Kidney tubule cell (primary cell): ENCODE measurements around the gene KCNQ4.

Experiments
- DNase-seq: peaks from one replicate; pipeline ENCODE4 v3.0.0-alpha.2; 2018; ENCODE audit warnings: low spot score

The KCNQ4 gene

DNA sequence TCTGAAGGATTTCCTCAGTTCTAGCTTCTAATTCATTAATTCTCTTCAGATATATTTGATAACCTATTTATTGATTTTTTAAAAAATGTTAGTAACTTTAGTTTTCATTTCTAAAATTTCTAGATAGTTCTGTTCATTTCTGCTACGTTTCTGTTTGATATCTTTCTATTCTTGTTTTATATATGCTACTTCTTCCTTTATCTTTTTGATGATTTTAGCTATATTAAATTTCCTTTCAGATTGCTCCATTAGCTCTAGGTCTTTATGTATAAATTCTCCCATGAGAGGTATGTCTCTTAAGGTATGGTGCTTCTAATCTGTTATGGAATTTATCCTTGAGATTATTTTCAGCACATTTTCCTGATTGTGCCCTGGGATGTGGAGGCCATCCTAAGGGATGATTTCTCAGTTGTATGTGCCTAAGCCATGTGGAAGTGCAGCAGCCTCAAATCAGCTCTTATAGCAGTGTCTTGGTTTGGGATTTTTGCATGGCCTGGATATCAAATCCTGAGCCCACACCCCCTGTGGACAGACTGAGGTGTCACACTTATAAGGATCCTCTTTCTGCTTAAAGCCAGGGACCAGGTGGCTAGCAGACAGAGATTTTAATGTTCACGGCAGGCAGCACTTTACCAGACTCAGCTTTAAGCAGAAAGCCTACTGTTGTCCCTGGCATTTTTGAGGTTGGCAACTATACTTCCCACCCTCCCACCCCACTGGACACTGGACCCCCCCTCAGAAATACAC is 6.2 kb upstream of the KCNQ4 start:
- no peak for DNase-seq

- DNase-seq = peak; percentile 71
Measured at GRCh38 chr1:40780678-40781607, 2.6 kb upstream of the KCNQ4 start.

GRCh38 chr1:40781608-40781971 is 2.0 kb upstream of the KCNQ4 start:
- DNase-seq = no peak

- peak; percentile 50 for DNase-seq
Measured at GRCh38 chr1:40782371-40782956, 1.1 kb upstream of the KCNQ4 start.

DNA sequence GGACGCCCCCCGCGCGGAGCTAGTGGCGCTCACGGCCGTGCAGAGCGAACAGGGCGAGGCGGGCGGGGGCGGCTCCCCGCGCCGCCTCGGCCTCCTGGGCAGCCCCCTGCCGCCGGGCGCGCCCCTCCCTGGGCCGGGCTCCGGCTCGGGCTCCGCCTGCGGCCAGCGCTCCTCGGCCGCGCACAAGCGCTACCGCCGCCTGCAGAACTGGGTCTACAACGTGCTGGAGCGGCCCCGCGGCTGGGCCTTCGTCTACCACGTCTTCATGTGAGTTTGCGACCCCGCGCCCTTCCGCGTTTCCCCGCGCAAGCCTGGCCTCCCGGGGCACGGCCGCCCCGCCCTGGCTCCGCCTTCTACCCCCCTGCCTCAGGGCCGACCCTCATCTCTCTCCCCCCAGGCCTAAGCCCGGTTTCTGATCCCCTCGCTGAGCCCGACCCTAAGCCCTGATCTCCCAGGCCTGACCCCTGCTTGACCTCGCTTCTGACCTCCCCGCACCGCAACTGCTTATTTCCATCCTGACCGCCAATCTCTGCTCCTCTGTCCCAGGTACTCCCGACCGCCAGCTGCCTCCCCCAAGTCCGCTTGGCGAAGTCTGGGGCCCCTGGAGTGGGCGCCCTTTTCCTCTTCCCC is 669 bp downstream of the KCNQ4 start:
- DNase-seq = peak; percentile 10

GRCh38 chr1:40784771-40785151 is 1.2 kb downstream of the KCNQ4 start:
- no peak for DNase-seq

DNA sequence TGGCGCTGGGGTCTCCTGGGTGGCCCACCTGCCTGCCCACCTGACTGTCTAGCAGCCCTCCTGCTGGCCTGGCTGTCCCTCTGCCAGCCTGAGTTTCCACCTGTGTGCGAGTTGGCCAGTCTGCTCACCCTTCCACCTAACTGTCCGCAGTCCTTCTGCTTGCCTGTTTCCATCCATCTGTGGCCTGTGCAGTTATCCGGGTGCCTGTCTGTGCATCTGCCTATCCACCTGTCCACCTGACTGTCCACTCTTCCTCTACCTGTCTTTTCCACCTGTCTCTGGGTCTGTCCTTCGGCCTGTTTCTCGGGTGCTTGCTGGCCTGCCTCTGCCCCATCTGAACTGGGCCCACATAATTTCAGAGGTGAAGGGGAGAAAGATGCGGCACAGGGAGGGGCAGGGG is 1.9 kb downstream of the KCNQ4 start:
- no peak for DNase-seq

- no peak for DNase-seq
Measured at GRCh38 chr1:40786171-40786994, 2.8 kb downstream of the KCNQ4 start.

DNA sequence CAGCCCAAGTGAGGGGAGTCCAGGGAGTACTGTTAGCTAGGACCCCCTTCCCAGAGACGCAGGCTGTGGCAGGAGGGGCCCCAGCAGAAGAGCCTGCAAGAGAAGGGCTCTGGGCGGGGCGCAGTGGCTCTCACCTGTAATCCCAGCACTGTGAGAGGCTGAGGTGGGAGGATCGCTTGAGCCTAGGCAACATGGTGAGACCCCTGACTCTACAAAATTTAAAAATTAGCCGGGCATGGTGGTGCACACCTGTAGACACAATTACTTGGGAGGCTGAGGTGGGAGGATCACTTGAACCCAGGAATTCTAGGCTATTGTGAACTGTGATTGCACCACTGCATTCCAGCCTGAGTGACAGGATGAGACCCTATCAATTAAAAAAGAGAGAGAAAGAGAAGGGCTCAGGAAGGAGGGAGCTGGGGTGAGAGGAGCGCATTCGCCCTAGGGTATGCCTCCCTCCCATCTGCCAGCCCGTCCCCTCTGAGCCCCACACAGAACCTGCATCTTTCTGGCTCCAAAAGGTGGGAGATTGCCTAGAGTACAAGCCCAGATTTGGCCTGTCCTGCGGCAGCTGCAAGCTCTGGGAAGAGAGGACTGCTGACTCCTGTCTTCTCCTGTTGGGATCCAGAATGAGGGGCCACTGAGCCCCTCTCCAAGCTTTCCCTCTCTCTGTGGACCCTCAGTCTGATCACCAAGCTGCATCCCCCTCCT is 3.6 kb downstream of the KCNQ4 start:
- no peak for DNase-seq

DNA sequence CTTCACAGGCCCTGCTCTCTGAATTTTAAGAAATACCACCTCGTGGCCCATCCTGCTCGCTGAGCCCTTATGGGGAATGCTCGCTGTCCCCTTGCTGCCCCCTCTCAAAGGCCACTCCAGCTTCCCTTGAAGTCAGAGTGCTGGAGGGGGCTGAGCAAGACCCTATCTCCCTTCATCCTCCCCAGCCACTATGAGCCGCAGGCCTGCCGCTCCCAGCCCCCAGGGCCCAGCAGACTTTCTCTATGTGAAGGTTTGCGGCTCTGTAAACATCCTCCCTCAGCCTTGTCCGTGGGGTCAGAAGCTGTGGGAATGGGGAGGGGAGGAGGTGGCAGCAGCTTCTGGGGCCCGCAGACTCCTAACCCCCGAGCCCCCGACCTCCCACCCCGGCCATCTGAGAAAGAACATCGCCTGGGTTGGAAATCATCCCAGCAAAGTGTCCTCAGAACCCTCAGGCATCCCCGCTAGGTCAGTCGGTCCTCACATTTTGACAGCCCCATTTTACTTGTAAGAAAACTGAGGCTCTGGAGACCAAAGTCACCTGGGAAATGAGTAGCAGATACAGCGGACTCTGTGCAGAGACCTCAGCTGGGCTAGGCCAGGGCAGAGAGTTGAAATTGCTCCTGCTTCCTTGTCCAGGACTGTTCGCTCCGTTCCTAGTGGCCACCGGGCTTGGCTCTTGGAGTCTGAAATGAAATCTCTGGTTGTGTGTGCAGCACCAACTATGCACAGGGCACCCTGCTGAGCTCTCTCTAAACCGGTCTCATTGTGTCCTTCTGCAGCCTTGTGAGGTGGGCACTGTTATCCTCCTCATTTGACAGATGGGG is 4.4 kb downstream of the KCNQ4 start:
- DNase-seq = no peak

GRCh38 chr1:40788561-40789341 is 5.2 kb downstream of the KCNQ4 start:
- no peak for DNase-seq

DNA sequence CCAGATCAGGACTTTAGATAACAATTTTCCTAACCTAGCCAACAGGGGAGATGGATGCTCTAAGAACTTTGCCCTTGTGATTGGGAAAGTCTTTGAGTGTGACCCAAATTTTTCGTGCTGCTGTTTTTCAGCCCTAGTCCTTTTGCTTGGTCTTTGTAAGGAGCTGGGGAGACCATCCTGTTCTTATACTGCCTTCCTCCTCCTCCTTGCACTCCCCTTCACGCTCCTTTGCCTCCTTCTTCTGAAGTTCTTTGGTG is 5.7 kb downstream of the KCNQ4 start:
- DNase-seq = no peak

GRCh38 chr1:40789661-40790430 is 6.3 kb downstream of the KCNQ4 start:
- DNase-seq = peak; percentile 35

DNA sequence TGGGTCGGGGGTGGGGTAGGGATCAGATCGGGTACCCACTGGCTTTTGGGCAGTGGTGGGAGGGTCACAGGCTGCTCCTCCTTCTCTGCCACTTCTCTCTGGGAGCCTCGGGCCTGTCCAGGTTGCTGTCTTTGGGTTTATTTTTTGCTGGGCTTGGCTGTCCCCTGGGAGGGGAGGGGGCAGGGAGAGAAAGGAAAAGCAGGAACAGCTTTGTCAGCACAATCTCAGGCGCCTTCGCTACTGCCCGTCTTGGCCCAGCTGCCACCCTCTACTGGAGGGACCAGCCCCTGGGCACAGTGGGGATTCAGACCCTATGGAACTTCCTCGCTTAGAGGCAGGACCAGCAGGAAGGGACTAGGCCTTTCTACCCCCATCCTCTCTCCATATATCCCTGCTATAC is 8.4 kb downstream of the KCNQ4 start:
- DNase-seq = no peak

GRCh38 chr1:40793617-40794016 is 10.0 kb downstream of the KCNQ4 start:
- DNase-seq = no peak

- DNase-seq = no peak
Measured at GRCh38 chr1:40794048-40794447, 10.5 kb downstream of the KCNQ4 start.

DNA sequence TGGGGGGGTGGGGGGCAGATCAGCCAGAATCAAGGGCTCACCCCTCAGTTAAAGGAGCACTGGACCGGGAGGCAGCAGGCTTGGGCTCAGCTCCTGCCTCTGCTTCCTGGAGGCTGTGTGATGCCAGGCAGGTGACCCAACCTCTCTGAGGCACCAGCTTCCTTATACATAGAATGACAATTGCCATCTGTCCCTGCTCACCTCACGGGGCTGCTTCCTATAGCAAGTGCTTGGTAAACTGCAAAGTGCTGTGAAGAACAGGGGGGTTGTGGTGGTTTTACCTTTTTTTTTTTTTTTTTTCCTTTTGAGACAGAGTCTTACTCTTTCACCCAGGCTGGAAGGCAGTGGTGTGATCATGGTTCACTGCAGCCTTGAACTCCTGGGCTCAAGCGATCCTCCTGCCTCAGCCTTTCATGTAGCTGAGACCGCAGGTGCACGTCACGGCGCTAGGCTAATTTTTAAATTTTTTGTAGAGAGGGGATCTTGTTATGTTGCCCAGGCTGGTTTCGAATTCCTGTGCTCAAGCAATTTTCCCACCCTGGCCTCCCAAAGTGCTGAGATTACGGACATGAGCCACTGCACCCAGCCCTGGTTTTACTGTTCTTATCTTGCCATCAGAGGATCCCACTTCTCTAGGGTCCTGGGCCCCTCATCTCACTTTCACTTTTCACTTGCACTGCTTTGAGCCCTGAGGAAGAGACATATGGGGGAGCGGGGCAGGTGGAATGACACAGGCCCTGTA is 11.6 kb downstream of the KCNQ4 start:
- no peak for DNase-seq
